A673 (cell line): ENCODE measurements around the gene ITPR2. TPM values are rescaled to one million over a fixed set of nuclear protein-coding genes. Genes with fewer than 3 reads are reported as not detected.

ENCODE experiments used
- BruUV-seq: library from RNA; stranded (reverse); fragments of 400-500 nt; replicated peaks from 2 replicates; lab custom pipeline; 2021; lab: Mats Ljungman, UMichigan
- CTCF ChIA-PET: fragments of 300-600 bp; sonication (Branson Sonifier 250); formaldehyde crosslinking; loops from one replicate; lab custom pipeline; 2022; ENCODE audit warnings: antibody characterized with exemption; lab: Charles Lee
- POLR2A ChIA-PET: fragments of 300-600 bp; sonication (Branson Sonifier 250); formaldehyde crosslinking; loops from one replicate; lab custom pipeline; 2022; ENCODE audit warnings: antibody characterized with exemption; ENCODE audit not compliant: low non-redundant PET; lab: Charles Lee
- DNase-seq: peaks from one replicate; pipeline ENCODE4 v3.0.0-alpha.2; 2015; ENCODE audit warnings: low spot score
- H3K27ac ChIP-seq: fragments of 200-600 bp; sonication (generic); 2 replicates; pipeline ENCODE4 v1.5.1; 2016; ENCODE audit warnings: mixed run types, low read depth, mild to moderate bottlenecking, mixed read lengths, antibody characterized with exemption, low read length; ENCODE audit not compliant: poor library complexity, severe bottlenecking
- H3K27me3 ChIP-seq: fragments of 200-600 bp; sonication (generic); replicated peaks from 2 replicates; pipeline ENCODE4 v1.6.1; 2017; ENCODE audit warnings: mixed run types, low read depth, mild to moderate bottlenecking, mixed read lengths, antibody characterized with exemption, low read length; ENCODE audit not compliant: insufficient read depth, poor library complexity
- H3K36me3 ChIP-seq: fragments of 200-600 bp; sonication (generic); 2 replicates; pipeline ENCODE4 v1.6.1; 2016; ENCODE audit warnings: mixed run types, mild to moderate bottlenecking, mixed read lengths, antibody characterized with exemption, low read length; ENCODE audit not compliant: insufficient read depth, poor library complexity, severe bottlenecking
- H3K4me1 ChIP-seq: fragments of 200-600 bp; sonication (generic); 2 replicates; pipeline ENCODE4 v1.6.1; 2017; ENCODE audit warnings: mixed run types, mild to moderate bottlenecking, mixed read lengths, antibody characterized with exemption, low read length; ENCODE audit not compliant: insufficient read depth, poor library complexity, severe bottlenecking
- H3K4me3 ChIP-seq: fragments of 200-600 bp; sonication (generic); 2 replicates; pipeline ENCODE4 v1.5.1; 2016; ENCODE audit warnings: low read depth, mixed run types, mild to moderate bottlenecking, mixed read lengths, low read length; ENCODE audit not compliant: poor library complexity, severe bottlenecking
- H3K9me3 ChIP-seq: fragments of 200-600 bp; sonication (generic); 2 replicates; pipeline ENCODE4 v1.6.1; 2016; ENCODE audit warnings: mixed run types, low read depth, mild to moderate bottlenecking, mixed read lengths, antibody characterized with exemption, low read length; ENCODE audit not compliant: poor library complexity, severe bottlenecking
- CTCF ChIP-seq: fragments of 300-800, 200-600 bp; sonication (generic); conservative IDR thresholded peaks from 2 replicates; pipeline ENCODE4 v1.5.1; 2017; ENCODE audit warnings: low read depth, mild to moderate bottlenecking, antibody characterized with exemption, low read length, moderate library complexity, mixed read lengths
- EZH2 ChIP-seq: fragments of 200-600 bp; sonication (generic); IDR thresholded peaks from 2 replicates; pipeline ENCODE4 v1.6.1; 2017; ENCODE audit warnings: borderline replicate concordance, low read depth, mild to moderate bottlenecking, mixed read lengths, antibody characterized with exemption, low read length; ENCODE audit not compliant: poor library complexity, severe bottlenecking
- intact Hi-C: fragments of 100-400 bp; cut with micrococcal nuclease; formaldehyde crosslinking; loops from one replicate; pipeline ENCODE4 v1.10.0; 2022; ENCODE audit not compliant: unreplicated experiment
- total RNA-seq: library from RNA; stranded (reverse); gene quantifications from 2 replicates; pipeline ENCODE4 v1.2.3, GENCODE V29; 2021

Gene ITPR2
- total RNA-seq, 1 experiment from 2014 or later: 22.6 TPM

GRCh38 chr12:26798023-26798422 lies 35.0 kb downstream of the ITPR2 start:
- ChIA-PET POLR2A (interaction anchor here (0.6 kb wide), 1 partner anchor 429 kb away, joined by 4 read pairs; no protein-coding TSS in a partner anchor), CTCF (no interaction called here)
- no peak for DNase-seq
- Histone ChIP-seq H3K27me3 (no peaks in the 10 kb centered on the region), H3K4me3 (no peak overlapping the region), H3K4me1 (no peaks in the 10 kb centered on the region), H3K36me3 (no peaks in the 10 kb centered on the region), H3K27ac (no peak overlapping the region), H3K9me3 (no peaks in the 10 kb centered on the region)
- no TSS peak for BruUV-seq
- TF ChIP-seq CTCF (no peak), EZH2 (no peak)
- intact Hi-C loops: no loop called here

- BruUV-seq: no TSS peak
- TF ChIP-seq EZH2: no peak
- no peak for TF ChIP-seq CTCF
- Histone ChIP-seq H3K4me3 (no peak overlapping the region), H3K27ac (no peak overlapping the region), H3K4me1 (peaks cover 3% of the 10 kb centered on the region), H3K9me3 (no peaks in the 10 kb centered on the region), H3K27me3 (no peaks in the 10 kb centered on the region), H3K36me3 (no peaks in the 10 kb centered on the region)
- POLR2A ChIA-PET: interaction anchor here (0.6 kb wide), 1 partner anchor 844 kb away, joined by 3 read pairs; no protein-coding TSS in a partner anchor
- CTCF ChIA-PET: no interaction called here
- intact Hi-C loops: no loop called here
- no peak for DNase-seq
Measured at GRCh38 chr12:26795910-26796309, 37.1 kb downstream of the ITPR2 start.

GRCh38 chr12:26791301-26791791 lies 41.6 kb downstream of the ITPR2 start:
- no peak for DNase-seq
- Histone ChIP-seq H3K27me3 (no peaks in the 10 kb centered on the region), H3K4me1 (peaks cover 3% of the 10 kb centered on the region), H3K27ac (no peak overlapping the region), H3K4me3 (no peak overlapping the region), H3K36me3 (no peaks in the 10 kb centered on the region), H3K9me3 (no peaks in the 10 kb centered on the region)
- BruUV-seq: no TSS peak
- TF ChIP-seq CTCF (no peak), EZH2 (no peak)
- POLR2A ChIA-PET: no interaction called here
- intact Hi-C loops: no loop called here
- CTCF ChIA-PET: no interaction called here
